IPS-11a (cell line): Measurements from ENCODE around the gene KCNK1.
"Not testable (repeated sequence)": the region's sequence is repeated elsewhere in the genome, so short reads cannot be mapped to it uniquely, and the experiment has no call there.

ENCODE experiments used
- H3K4me3 ChIP-seq: one replicate; pipeline ENCODE4 v1.5.1; 2013; ENCODE audit warnings: low read depth, low read length, control low read depth

KCNK1 gene

DNA sequence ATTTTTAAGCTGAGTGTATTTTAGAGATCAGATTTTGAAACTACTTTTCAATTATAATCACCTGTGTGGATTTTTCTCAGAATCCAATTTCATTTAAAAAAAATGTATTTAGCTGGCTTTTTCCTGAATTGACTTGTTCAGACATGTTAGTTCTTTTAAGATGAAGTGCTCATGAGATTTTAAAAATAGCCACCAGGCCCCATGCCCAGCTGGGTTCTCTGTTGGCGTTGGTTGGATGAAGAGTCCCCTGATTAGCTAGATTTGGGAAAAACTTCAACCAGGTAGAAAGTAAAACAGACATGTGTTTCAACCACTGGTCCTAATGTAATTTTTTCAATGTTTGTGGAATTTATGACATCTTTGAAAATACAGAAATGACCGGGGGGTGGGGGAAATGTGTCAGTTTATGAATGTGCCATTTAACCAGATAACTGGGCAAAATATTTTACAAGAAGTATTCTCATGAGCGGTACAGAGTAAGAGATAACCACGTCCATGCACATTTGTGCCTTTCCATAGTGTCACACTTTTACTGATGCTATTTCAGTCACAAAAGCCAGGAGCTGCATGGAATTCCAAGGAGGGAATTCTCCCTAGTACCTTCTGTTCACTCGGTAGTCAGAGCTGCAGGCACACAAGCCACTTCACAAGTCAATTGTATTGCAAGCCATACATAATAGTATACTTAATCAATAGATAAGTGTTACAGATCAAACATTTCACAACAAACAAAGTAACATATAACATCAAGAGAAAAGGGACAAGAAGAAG, 51.1 kb downstream of the KCNK1 start:
- H3K4me3 ChIP-seq: no peak overlapping the region

DNA sequence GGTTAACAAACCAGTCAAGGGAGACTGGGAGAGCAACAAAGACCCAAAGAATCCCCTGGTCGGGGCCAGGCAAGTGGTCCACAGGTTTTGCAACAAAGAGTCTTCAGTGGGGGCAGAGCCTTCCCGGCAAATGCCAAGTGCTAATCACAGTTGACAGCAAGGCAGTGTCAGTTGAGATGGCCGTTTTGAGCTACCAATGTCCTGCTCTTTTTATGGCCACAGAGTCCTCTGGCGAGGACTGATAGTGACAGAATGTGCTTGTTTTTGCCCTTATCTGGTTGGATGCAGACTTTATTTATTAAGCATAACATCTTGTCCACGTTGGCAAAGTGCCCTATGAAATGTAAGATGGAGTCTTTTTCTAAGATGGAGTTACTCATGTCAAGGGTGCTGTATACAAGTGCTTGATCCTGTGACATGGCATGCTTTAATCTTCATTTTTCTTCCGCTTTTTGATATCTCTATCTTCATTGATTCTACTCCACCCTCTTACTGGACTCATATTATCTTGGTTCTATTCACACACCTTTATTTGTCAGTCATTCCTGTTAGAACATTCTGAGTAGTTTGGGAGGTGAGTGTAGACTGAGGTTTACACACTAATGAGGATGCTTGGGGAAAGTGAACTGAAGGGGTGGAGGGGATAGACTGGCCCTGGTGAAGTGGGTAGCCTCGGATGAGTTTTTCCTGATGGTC, 51.8 kb downstream of the KCNK1 start:
- no peak overlapping the region for H3K4me3 ChIP-seq

DNA sequence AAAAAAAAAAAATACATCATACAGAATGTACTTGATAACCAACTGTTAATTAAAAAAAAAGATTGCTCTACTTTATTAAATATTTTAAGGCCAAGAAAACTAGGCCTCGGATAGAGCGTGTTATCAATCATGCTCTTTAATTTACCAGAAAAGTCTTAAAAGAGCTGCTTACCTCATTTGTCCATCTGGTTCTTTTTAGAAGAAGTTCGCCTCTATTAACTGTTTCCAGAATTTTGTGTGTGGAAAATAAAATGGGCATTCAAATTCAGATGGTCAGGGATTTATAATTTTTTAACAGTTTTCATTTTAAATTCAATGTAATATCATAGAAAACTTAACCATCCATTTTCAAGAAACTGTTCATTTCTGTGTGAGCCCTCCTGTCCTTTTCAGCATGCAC, 53.8 kb downstream of the KCNK1 start:
- no peak overlapping the region for H3K4me3 ChIP-seq

DNA sequence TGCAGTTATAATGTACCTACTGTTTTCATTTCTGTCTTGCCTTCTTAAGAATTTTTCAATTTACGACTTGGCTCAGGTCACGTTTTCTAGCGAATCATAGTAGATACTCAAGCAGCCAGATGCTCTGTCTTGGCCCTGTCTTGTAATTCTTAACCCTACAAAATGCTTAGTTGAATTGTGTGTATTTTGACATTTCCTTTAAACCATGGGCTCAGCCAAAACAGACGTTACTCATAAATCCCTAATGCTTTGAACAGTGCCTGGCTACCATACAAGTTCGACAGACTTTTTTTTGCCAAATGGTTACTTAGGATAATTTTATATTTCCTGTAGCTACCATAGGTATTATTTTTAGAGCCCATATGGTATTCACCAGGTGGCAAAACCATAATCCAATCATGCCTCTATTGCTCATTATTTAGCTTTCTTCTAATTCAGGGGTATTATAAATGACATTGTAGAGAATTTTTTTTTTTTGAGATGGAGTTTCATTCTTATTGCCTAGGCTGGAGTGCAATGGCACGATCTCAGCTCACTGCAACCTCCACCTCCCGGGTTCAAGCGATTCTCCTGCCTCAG, 54.3 kb downstream of the KCNK1 start:
- H3K4me3 ChIP-seq: no peak overlapping the region

DNA sequence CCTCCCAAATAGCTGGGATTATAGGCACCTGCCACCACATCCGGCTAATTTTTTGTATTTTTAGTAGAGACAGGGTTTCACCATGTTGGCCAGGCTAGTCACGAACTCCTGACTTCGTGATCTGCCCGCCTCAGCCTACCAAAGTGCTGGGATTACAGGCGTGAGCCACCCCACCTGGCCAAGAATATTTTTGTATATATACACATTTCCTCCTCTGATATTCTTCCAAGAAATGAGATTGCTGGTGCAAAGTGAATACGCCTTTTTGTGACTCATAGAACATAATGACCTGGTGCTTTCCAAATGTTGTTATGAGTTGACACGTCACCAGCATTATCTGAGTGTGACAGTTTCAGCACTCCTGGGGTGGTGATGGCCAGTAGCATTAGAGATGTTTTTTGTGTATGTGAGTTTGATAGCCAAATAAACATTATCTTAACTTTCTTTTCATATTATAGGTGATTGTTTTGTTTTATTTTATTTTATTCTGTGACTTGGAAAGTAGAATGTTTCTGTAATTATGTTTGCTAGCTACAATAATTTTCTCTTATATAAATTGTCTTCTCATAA, 54.9 kb downstream of the KCNK1 start:
- H3K4me3 ChIP-seq: no peak overlapping the region

DNA sequence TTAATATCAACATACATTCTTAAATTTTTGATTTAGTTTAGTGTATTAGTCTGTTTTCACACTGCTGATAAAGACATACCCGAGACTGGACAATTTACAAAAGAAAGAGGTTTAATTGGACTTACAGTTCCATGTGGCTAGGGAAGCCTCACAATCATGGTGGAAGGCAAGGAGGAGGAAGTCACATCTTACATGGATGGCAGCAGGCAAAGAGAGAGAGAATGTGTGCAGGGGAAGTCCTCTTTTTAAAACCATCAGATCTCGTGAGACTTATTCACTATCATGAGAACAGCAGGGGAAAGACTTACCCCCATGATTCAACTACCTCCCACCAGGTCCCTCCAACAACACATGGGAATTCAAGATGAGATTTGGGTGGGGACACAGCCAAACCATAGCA, 56.5 kb downstream of the KCNK1 start:
- H3K4me3 ChIP-seq: not testable (repeated sequence)

DNA sequence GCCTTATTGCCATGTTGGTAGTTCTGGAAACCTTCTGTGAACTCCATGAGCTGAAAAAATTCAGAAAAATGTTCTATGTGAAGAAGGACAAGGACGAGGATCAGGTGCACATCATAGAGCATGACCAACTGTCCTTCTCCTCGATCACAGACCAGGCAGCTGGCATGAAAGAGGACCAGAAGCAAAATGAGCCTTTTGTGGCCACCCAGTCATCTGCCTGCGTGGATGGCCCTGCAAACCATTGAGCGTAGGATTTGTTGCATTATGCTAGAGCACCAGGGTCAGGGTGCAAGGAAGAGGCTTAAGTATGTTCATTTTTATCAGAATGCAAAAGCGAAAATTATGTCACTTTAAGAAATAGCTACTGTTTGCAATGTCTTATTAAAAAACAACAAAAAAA, 57.4 kb downstream of the KCNK1 start:
- no peak overlapping the region for H3K4me3 ChIP-seq

DNA sequence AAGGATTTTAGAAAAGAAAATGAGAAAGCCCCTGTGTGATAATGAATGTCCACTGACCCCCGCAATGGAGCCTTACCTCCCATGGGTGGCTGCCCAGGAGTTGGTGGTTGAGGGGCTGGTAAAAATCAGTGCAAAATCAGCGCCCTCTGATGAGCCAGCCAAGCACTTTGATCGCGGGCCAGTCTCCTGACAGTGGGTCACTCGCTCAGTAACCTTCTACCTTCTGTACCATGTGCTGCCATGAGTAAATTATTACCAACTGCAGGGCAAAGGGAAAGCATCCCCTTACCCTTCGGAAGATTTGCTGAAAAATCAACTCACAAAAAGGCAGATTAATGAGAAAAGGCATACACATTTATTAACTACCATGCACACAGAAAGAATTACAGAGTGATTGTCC, 58.8 kb downstream of the KCNK1 start:
- H3K4me3 ChIP-seq: no peak overlapping the region

DNA sequence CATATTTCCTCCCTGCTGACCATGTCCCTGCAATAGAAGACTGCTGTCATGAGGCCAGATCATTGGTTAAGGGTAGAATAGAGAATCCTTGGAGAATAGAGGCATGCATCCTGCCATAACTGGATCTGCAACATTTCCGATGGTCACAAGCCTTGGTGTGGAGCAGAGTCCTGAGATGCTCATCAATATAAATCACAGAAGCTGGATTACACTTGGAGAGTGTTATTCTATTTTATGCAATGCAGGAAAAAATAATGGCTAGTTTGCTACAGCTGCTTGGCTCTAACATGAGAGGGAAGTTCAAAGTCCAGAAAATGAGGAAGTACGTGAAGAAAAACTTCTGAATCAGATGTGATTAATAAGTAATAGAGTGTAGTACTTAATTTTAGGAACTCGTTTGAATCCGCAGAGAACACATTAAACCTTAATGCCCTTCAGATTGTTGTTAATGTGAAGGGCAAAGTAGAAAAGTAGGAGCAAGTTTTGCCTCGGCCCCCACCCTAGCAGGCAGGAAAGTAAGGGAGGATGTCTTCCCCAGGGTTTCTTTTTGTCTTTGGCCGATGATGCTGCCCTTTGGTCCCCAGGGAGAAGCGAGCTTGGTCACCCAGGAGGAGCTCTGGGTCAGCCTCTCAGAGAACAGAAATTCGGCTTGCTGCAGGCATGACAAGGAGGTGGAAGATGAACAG, 59.5 kb downstream of the KCNK1 start:
- no peak overlapping the region for H3K4me3 ChIP-seq

DNA sequence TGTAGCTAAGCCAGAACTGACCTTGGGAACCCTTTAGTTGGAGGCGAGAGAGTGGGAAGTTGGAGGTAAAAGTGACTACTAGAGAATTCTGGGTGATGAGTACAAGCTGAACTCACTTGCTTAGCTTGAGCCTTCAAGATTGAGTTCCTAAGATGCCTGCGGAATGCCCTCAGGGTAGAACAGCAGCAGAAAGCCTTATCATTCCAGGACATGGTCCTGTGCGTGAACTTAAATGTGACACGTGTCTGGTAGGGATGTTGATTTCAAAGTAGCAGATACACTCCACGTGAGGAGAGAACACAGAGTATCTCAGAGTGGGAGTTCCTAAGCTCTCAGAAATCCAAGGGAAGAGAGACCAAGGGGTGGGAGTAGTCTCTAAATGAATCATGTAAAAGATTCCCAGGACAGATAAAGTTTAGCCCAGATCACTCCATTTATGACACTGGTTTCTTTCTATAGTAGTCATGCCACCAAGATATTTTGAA, 60.1 kb downstream of the KCNK1 start:
- H3K4me3 ChIP-seq: no peak overlapping the region

DNA sequence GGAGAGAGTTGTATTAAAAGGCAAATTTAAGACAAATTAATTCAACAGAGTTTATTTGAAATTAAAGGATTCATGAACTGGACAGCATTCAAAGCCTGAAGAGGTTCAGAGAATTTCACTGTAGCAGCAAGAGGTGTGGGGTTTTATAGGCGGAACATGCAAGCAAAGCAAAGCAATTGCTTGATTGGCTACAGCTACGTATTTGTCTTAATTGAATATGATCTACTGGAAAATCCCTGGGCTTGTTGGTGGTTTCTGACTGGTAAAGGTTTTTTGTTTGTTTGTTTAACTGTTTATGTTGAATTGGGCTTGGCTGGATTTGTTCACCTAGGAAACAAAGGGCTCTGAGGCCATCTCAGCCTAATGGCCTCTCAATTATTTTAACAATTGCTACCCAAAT, 61.5 kb downstream of the KCNK1 start:
- H3K4me3 ChIP-seq: no peak overlapping the region

DNA sequence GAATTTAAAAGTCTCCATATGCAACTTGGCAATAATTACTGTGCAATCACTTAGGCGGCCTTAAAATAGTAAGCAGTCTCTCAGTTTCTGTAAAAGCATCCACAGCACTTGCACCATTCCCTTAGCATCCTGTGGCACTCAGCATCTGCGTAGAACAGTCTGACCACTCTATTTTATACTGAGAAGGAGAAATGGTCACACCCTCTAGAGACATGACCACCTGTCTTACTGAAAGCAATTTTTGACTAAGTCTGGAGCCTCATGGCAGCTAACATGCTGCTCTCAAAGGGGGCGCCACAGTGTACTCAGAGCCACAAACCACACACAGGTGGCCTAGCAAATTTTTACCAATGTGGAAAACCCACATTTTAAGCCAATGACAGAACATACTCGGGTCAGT, 62.0 kb downstream of the KCNK1 start:
- no peak overlapping the region for H3K4me3 ChIP-seq

DNA sequence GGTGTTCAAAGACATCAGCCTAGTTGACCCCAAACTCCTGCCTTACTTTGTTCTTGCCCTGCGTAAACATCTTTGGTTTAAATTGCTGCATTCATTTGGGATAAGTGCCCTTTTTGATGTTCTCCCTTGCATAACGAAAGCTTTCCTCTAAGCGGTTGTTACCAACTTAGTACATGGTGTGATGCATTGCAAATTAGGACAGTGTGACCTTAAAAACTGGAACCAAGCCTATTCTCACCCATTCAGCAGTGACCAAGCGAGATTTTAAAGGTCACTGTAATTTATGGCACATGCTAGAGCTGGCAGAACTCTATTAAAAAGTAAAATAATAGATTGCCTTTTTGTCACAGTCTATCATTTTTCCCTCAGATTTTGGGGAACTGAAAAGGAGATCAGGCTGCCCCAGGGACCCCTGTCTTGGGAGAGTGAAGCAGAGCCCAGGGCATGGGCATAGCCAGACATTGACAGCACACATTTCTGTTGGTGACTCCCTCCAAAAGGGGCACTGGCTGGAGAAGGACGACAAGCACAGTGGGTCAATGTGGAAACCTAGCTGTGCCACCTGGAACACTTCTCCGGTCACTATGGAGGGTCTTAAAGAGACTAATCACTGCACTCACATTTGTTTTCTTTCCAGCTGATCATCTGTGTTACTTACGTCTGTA, 63.9 kb downstream of the KCNK1 start:
- no peak overlapping the region for H3K4me3 ChIP-seq

DNA sequence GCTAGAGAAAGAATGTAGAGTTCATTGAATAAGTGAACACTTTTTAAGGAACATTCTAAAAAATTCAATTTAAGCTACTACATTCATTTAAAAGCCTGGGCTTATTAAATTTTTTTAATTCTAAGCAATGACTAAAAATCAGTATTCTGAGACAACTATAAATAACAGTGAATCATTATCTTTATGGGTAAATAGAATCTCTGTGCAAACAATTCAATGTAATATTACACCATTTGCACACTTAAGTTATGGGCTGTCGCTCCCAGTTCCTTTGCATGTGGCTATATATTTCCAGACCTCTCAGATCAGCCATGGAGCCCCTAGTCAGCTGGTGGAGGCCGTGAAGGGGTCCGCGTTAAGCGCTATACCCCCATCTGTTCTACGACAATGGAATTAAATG, 65.1 kb downstream of the KCNK1 start:
- H3K4me3 ChIP-seq: no peak overlapping the region

DNA sequence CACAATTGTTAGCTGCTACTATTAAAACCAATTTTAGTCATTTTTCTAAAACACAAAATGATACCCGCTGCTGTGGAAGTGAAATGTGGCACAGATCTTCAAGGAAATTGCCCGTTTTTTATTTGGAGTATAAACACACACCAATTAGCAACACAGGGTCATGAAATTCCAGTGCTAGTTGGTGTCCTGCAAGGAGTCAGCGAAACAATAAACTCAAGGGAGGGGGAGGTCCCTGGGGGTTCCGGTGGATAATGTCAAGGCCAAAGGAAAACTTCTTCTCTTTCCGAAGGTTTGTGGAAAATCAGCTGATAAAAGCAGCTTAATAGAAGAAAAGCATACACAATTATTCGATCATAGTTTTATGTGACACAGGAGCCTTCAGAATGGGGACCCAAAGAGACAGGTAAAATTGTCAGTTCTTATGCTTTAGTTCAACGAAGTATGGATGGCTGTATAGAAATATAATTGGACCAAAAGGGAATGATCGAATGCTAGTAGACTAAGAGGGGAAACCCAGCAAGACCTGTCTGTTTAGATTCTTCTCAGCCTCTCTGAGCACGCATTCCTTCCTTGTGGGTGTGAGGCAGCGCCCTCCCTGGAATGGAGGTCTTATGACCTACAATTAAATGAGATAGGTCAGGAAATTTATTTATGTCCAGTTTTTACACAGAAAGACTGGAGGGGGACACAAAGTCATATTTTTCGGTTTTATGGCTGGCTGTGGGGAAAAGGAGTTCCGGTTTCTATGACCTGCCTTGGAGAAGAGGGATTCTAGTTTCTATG, 65.9 kb downstream of the KCNK1 start:
- H3K4me3 ChIP-seq: no peak overlapping the region

DNA sequence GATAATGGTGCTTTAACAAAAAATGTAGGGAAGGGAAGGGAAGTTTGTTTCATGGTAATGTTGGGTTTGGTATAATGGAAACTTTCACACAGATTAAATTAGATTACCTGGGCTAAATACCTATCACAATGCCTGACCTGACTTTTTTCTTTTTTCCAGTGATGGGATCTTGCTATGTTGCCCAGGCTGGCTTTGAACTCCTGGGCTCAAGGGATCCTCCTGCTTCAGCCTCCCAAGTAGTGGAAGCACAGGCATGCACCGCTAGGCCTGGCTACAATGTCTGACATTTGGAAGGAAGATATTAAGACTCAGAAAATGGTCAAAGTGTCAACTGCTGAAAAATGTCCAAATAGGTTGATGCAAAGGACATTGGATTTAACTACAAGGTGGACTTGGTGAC, 67.4 kb downstream of the KCNK1 start:
- no peak overlapping the region for H3K4me3 ChIP-seq

DNA sequence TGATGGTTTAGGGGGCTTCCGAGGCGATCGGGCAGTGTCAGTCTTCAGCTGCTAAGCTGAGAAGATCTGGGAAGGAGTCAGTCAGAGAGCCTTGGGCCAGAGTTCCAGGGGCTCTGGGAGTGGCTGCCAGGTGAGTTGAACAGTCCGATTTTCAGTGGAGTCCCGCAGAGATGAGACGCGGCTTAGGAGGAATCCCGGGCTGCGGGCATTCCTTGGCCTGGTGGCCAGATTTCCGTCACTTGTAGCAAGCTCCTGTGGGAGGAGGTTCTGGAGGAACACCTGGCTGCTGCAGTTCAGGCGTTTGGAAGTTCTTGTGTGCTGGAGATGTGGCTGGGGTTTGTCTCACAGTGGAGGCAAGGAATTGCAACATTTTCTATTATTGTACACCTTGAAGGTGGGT, 72.7 kb downstream of the KCNK1 start:
- not testable (repeated sequence) for H3K4me3 ChIP-seq

DNA sequence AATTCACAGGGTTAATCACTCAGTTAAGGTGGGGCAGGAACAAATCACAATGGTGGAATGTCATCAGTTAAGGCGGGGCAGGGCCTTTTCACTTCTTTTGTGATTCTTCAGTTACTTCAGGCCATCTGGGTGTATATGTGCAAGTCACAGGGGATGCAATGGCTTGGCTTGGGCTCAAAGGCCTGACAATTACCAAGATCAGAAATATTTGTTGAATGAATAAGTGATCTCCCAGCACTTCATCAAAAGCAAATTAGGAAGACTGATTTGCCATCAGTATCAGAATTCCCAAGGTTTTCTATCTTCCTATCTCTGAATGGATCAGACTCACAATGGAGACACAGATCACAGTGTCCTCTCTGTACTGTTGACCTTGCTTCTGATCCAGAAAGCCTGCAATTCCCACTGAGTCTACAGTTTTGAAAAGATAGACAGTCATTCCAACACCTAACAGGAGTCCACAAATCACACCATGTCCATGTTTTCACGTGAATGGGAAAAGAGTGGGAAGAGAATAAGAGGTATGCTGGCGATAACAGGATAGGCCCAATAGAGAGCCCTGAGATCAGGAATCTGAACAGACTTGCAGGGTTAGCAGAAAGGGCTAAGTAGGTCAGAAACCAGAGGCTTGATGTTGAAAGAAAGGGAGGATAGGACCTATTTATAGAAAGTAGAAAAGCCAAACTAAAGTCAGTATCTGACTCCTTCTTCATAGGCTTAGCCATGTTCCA, 75.3 kb downstream of the KCNK1 start:
- H3K4me3 ChIP-seq: no peak overlapping the region

DNA sequence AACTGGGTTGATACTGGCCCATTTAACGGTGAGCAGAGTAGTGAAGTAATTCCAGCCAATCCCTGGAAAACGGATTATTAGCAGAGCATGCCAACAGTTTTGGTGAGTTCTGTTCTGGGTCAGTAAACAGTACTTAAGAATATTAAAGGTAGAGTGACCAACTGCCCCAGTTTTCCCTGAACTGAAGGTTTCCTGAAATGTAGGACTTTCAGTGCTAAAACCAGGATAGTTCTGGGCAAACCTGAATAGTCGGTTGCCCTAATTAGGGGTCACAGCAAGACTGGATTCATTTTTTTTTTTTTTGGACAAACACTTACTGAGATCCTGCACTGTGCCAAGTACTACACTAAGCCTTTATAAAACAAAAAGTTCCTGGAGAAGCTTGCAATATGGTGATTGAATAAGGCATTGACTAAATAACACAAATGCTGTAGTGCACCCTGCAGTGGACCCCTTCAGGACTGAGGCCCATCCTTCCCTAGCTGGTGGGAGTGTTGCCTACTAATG, 75.9 kb downstream of the KCNK1 start:
- no peak overlapping the region for H3K4me3 ChIP-seq
